Measurements from ENCODE around the gene AGXT2. TPM values are rescaled to one million over a fixed set of nuclear protein-coding genes. Genes with fewer than 3 reads are reported as not detected.

Gene AGXT2
- total RNA-seq, 1 experiment from 2014 or later = not detected

DNA sequence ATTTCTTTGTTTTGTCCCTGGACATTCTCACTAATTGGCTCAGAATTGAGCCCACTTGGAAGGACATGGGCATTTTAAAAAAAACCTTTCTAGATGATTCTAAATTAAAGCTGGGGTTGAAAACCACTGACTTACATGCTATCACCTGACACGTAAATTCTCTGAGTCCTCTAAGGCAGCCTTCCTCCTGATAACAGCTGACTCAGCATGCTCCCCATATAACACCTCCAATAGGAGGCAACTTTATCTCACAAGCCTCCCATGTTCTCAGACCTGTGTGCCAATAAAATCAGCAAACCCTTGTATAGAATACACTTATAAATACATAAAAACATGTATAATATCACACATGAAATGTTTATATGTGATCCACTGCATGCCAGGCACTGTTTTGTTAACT, 49.2 kb upstream of the AGXT2 start:
- Histone ChIP-seq H3K4me1 (ENCODE audit: control insufficient read depth in 1 of 2, insufficient read depth in 2 of 2, low read length in 2 of 2) (no peaks in the 10 kb centered on the region), H2AFZ (ENCODE audit: low read depth, low read length, poor library complexity, severe bottlenecking) (no peak overlapping the region), H3K9me3 (ENCODE audit: control insufficient read depth in 1 of 2, insufficient read depth in 1 of 2, low read depth in 1 of 2, low read length in 2 of 2) (no peaks in the 10 kb centered on the region), H3K36me3 (ENCODE audit: control insufficient read depth in 1 of 2, insufficient read depth in 2 of 2, low read length in 2 of 2) (no peaks in the 10 kb centered on the region), H3K4me2 (ENCODE audit: low read length) (no peak overlapping the region), H3K79me2 (ENCODE audit: insufficient read depth, low read length) (no peaks in the 10 kb centered on the region), H4K20me1 (ENCODE audit: insufficient read depth) (no peaks in the 10 kb centered on the region), H3K27ac (ENCODE audit: low read depth, low read length) (no peak overlapping the region), H3K4me3 (replicated peaks in 1 of 2; ENCODE audit: low read depth in 1 of 2, low read length in 2 of 2) (no peak overlapping the region), H3K27me3 (ENCODE audit: insufficient read depth, low read length) (peaks cover 20% of the 10 kb centered on the region), H3K9ac (ENCODE audit: low read length) (no peak overlapping the region), H3K9me2 (ENCODE audit: insufficient read depth) (no peaks in the 10 kb centered on the region)
- intact Hi-C loops (cut with micrococcal nuclease) = loop anchor here (10.0 kb wide), 1 partner anchor 498 kb away; no protein-coding TSS in a partner anchor
- BruUV-seq (replicated peaks) = no TSS peak
- no peak for ATAC-seq
- CTCF ChIA-PET = no interaction called here
- POLR2A ChIA-PET = no interaction called here
- TF ChIP-seq, protein P1, sequence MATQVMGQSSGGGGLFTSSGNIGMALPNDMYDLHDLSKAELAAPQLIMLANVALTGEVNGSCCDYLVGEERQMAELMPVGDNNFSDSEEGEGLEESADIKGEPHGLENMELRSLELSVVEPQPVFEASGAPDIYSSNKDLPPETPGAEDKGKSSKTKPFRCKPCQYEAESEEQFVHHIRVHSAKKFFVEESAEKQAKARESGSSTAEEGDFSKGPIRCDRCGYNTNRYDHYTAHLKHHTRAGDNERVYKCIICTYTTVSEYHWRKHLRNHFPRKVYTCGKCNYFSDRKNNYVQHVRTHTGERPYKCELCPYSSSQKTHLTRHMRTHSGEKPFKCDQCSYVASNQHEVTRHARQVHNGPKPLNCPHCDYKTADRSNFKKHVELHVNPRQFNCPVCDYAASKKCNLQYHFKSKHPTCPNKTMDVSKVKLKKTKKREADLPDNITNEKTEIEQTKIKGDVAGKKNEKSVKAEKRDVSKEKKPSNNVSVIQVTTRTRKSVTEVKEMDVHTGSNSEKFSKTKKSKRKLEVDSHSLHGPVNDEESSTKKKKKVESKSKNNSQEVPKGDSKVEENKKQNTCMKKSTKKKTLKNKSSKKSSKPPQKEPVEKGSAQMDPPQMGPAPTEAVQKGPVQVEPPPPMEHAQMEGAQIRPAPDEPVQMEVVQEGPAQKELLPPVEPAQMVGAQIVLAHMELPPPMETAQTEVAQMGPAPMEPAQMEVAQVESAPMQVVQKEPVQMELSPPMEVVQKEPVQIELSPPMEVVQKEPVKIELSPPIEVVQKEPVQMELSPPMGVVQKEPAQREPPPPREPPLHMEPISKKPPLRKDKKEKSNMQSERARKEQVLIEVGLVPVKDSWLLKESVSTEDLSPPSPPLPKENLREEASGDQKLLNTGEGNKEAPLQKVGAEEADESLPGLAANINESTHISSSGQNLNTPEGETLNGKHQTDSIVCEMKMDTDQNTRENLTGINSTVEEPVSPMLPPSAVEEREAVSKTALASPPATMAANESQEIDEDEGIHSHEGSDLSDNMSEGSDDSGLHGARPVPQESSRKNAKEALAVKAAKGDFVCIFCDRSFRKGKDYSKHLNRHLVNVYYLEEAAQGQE (IDR thresholded peaks at IDR 0.05; ENCODE audit: low read depth) = no peak
- no peak for TF ChIP-seq ELF1 (IDR thresholded peaks at IDR 0.05; ENCODE audit: borderline replicate concordance, low read depth)
- TF ChIP-seq CBX3 (IDR thresholded peaks at IDR 0.05; ENCODE audit: low read depth) = no peak
- TF ChIP-seq TCF7L2 (IDR thresholded peaks at IDR 0.05; ENCODE audit: borderline replicate concordance, extremely low read depth, insufficient read depth, insufficient read length) = no peak
- TF ChIP-seq RAD21 (IDR thresholded peaks at IDR 0.05; ENCODE audit: low read depth) = no peak
- TF ChIP-seq POLR2AphosphoS5 (IDR thresholded peaks at IDR 0.05; ENCODE audit: low read depth, low read length) = no peak
- TF ChIP-seq, protein P2, sequence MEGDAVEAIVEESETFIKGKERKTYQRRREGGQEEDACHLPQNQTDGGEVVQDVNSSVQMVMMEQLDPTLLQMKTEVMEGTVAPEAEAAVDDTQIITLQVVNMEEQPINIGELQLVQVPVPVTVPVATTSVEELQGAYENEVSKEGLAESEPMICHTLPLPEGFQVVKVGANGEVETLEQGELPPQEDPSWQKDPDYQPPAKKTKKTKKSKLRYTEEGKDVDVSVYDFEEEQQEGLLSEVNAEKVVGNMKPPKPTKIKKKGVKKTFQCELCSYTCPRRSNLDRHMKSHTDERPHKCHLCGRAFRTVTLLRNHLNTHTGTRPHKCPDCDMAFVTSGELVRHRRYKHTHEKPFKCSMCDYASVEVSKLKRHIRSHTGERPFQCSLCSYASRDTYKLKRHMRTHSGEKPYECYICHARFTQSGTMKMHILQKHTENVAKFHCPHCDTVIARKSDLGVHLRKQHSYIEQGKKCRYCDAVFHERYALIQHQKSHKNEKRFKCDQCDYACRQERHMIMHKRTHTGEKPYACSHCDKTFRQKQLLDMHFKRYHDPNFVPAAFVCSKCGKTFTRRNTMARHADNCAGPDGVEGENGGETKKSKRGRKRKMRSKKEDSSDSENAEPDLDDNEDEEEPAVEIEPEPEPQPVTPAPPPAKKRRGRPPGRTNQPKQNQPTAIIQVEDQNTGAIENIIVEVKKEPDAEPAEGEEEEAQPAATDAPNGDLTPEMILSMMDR (IDR thresholded peaks at IDR 0.05 in 2 of 3, conservative IDR thresholded peaks at IDR 0.05 in 1 of 3; ENCODE audit: borderline replicate concordance in 1 of 3, insufficient read depth in 1 of 3, low read depth in 2 of 3, low read length in 2 of 3) = no peak
- no peak for TF ChIP-seq SRF (IDR thresholded peaks at IDR 0.05; ENCODE audit: low read depth)
- no peak for TF ChIP-seq ZNF274 (IDR thresholded peaks at IDR 0.05; ENCODE audit: low read depth, low read length)
- TF ChIP-seq, protein P3, sequence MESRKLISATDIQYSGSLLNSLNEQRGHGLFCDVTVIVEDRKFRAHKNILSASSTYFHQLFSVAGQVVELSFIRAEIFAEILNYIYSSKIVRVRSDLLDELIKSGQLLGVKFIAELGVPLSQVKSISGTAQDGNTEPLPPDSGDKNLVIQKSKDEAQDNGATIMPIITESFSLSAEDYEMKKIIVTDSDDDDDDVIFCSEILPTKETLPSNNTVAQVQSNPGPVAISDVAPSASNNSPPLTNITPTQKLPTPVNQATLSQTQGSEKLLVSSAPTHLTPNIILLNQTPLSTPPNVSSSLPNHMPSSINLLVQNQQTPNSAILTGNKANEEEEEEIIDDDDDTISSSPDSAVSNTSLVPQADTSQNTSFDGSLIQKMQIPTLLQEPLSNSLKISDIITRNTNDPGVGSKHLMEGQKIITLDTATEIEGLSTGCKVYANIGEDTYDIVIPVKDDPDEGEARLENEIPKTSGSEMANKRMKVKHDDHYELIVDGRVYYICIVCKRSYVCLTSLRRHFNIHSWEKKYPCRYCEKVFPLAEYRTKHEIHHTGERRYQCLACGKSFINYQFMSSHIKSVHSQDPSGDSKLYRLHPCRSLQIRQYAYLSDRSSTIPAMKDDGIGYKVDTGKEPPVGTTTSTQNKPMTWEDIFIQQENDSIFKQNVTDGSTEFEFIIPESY (IDR thresholded peaks at IDR 0.05; ENCODE audit: extremely low read depth, insufficient replicate concordance, low read length) = no peak
- TF ChIP-seq SP1 (IDR thresholded peaks at IDR 0.05; ENCODE audit: low read depth) = no peak
- no peak for TF ChIP-seq EZH2 (IDR thresholded peaks at IDR 0.05)
- TF ChIP-seq YY1 (IDR thresholded peaks at IDR 0.05; ENCODE audit: extremely low read depth, insufficient replicate concordance, low read depth, low read length) = no peak
- no peak for TF ChIP-seq FOSL1 (IDR thresholded peaks at IDR 0.05; ENCODE audit: low read depth)
- TF ChIP-seq JUND (IDR thresholded peaks at IDR 0.05) = no peak
- TF ChIP-seq, protein P4, sequence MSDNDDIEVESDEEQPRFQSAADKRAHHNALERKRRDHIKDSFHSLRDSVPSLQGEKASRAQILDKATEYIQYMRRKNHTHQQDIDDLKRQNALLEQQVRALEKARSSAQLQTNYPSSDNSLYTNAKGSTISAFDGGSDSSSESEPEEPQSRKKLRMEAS (IDR thresholded peaks at IDR 0.05) = no peak
- no peak for TF ChIP-seq POLR2A (IDR thresholded peaks at IDR 0.05; ENCODE audit: borderline replicate concordance, extremely low read depth, insufficient read depth, insufficient read length)
- no peak for TF ChIP-seq SIN3A (IDR thresholded peaks at IDR 0.05; ENCODE audit: low read depth)
- TF ChIP-seq ZFX (IDR thresholded peaks at IDR 0.05) = no peak
- TF ChIP-seq, protein P5, sequence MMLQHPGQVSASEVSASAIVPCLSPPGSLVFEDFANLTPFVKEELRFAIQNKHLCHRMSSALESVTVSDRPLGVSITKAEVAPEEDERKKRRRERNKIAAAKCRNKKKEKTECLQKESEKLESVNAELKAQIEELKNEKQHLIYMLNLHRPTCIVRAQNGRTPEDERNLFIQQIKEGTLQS (IDR thresholded peaks at IDR 0.05) = no peak
- RAD21 ChIA-PET (ENCODE audit: low non-redundant PET in 1 of 2, low total read pairs in 2 of 2, uncharacterized antibody in 2 of 2, unreplicated experiment in 2 of 2) = no interaction called here
- DNase-seq (ENCODE audit: low read depth, low spot score) = no peak

All from HCT116 (cell line).